ENCODE results near the gene DLGAP1. TPM values are rescaled to one million over a fixed set of nuclear protein-coding genes. Genes with fewer than 3 reads are reported as not detected.

Gene DLGAP1
- total RNA-seq, 1 donor from 2014 or later: 2.0 TPM

DNA sequence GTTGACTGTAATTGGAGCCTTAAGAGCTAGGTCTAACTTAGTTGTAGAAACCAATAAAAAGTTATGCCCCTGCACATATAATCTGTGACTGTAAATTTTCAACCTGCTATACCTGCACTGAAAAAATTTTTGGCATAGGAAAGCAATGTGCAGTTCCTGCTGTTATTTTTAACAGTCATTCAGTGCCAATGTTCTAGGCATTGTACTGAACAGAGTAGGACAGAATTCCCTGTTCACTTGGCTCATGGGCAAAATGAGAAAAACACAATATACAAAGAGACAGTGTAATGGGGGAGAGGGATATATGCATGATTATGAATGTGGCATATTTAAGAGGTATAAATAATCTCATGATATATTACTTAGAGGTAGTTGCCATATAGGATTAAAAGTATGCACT lies 547.2 kb downstream of the DLGAP1 start:
- DNase-seq (ENCODE audit: low spot score in 2 of 2): no peak
- TF ChIP-seq, protein P1, sequence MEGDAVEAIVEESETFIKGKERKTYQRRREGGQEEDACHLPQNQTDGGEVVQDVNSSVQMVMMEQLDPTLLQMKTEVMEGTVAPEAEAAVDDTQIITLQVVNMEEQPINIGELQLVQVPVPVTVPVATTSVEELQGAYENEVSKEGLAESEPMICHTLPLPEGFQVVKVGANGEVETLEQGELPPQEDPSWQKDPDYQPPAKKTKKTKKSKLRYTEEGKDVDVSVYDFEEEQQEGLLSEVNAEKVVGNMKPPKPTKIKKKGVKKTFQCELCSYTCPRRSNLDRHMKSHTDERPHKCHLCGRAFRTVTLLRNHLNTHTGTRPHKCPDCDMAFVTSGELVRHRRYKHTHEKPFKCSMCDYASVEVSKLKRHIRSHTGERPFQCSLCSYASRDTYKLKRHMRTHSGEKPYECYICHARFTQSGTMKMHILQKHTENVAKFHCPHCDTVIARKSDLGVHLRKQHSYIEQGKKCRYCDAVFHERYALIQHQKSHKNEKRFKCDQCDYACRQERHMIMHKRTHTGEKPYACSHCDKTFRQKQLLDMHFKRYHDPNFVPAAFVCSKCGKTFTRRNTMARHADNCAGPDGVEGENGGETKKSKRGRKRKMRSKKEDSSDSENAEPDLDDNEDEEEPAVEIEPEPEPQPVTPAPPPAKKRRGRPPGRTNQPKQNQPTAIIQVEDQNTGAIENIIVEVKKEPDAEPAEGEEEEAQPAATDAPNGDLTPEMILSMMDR (IDR thresholded peaks at IDR 0.05): no peak
- H3K9me3 ChIP-seq: no peaks in the 10 kb centered on the region
- peaks cover 2 to 16% of the 10 kb centered on the region in 2 donors for H3K4me1 ChIP-seq
- intact Hi-C loops (cut with DNase I): loop anchor here (5.0 kb wide), 2 partner anchors 36 to 456 kb away; partner anchors contain the start of gene TGIF1
- H3K27ac ChIP-seq: no peak overlapping the region
- no peak overlapping the region for H3K4me3 ChIP-seq
- H3K36me3 ChIP-seq: no peaks in the 10 kb centered on the region
- H3K27me3 ChIP-seq: no peaks in the 10 kb centered on the region

DNA sequence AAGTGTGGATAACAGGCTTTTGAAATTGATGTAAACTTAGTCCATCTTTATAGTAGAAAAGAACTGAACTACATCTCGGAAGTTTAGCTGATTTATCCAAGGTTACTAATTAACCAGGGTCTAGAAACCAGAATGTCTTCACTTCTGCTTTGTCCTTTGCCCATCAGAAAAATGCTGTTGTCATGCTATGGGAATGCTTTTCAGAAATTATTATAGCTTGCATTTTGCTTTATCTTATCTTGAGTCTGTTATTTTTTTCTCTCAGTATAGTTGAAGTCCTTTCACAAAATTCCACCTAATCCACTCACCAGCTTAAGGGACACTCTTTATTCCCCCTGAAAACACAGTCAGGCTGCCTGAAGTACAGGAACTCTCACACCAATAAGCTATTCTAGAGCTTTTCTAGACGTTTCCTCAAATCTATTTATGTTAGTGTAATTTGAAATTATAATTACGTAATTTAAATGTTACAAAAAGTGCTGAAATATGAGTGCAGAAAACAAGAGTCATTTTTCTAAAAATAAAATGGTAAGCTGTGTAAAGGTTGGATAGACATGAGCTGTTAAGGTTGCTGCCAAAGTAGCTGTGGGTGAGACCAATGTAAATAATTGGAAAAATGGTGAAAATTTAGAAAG lies 548.9 kb downstream of the DLGAP1 start:
- H3K9me3 ChIP-seq: no peaks in the 10 kb centered on the region
- no peaks in the 10 kb centered on the region for H3K27me3 ChIP-seq
- H3K4me3 ChIP-seq: no peak overlapping the region
- no peak for DNase-seq (ENCODE audit: low spot score in 2 of 2)
- TF ChIP-seq, protein P1 (IDR thresholded peaks at IDR 0.05): no peak
- peak overlapping the region; percentile 21 to 31 for H3K27ac ChIP-seq
- H3K4me1 ChIP-seq: peaks cover 2 to 9% of the 10 kb centered on the region in 2 donors
- H3K36me3 ChIP-seq: no peaks in the 10 kb centered on the region
- intact Hi-C loops (cut with DNase I): loop anchor here (5.0 kb wide), 2 partner anchors 34 to 454 kb away; partner anchors contain the start of gene TGIF1

- H3K27me3 ChIP-seq: no peaks in the 10 kb centered on the region
- peaks cover 2 to 4% of the 10 kb centered on the region in 2 donors for H3K4me1 ChIP-seq
- H3K4me3 ChIP-seq: no peak overlapping the region
- no peak overlapping the region for H3K27ac ChIP-seq
- no peaks in the 10 kb centered on the region for H3K36me3 ChIP-seq
- intact Hi-C loops (cut with DNase I): no loop called here
- DNase-seq (ENCODE audit: low spot score in 2 of 2): no peak
- TF ChIP-seq, protein P1 (IDR thresholded peaks at IDR 0.05): no peak
- no peaks in the 10 kb centered on the region for H3K9me3 ChIP-seq
Observed at GRCh38 chr18:3903337-3903736, 551.8 kb downstream of the DLGAP1 start.

GRCh38 chr18:3902676-3903075 lies 552.4 kb downstream of the DLGAP1 start:
- H3K4me3 ChIP-seq: no peak overlapping the region
- TF ChIP-seq, protein P1 (IDR thresholded peaks at IDR 0.05): no peak
- no peak for DNase-seq (ENCODE audit: low spot score in 2 of 2)
- H3K36me3 ChIP-seq: no peaks in the 10 kb centered on the region
- peaks cover 2 to 4% of the 10 kb centered on the region in 2 donors for H3K4me1 ChIP-seq
- intact Hi-C loops (cut with DNase I): no loop called here
- no peaks in the 10 kb centered on the region for H3K9me3 ChIP-seq
- H3K27me3 ChIP-seq: no peaks in the 10 kb centered on the region
- no peak overlapping the region for H3K27ac ChIP-seq

DNA sequence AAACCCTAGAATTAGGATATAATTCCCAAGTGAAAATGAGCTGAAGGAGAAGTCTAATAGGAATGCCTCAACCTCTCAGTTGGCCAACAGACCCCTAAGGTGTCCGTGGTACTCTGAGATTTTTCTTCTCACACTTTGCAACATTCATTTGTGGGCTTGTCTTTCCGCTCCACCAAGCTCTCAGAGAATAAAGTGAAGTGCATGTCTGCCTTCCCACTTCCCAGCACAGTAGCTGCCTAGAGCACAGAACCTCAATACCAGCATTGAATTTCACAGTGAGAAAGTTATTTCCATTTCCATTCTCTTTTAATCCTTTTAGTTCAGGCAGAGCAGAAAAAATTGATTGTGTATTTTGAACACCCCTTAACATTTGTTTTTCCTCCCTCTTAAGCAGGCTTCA lies 553.3 kb downstream of the DLGAP1 start:
- Histone ChIP-seq H3K36me3 (no peaks in the 10 kb centered on the region), H3K27ac (no peak overlapping the region), H3K27me3 (no peaks in the 10 kb centered on the region), H3K4me3 (no peak overlapping the region), H3K9me3 (no peaks in the 10 kb centered on the region), H3K4me1 (no peaks in the 10 kb centered on the region)
- DNase-seq (ENCODE audit: low spot score in 2 of 2): no peak
- TF ChIP-seq, protein P1 (IDR thresholded peaks at IDR 0.05): no peak
- intact Hi-C loops (cut with DNase I): no loop called here

All from ascending aorta (tissue), 2 donors.